HepG2 (cell line): ENCODE results near the gene BOLA3. TPM values are rescaled to one million over a fixed set of nuclear protein-coding genes. Genes with fewer than 3 reads are reported as not detected.

Source experiments
- ATAC-seq: fragments of 200-7000 bp; cut with Tn5 transposase; 3 replicates; pipeline ENCODE4 v1.9.1; 2020; ENCODE audit warnings: mild to moderate bottlenecking, moderate library complexity
- BruUV-seq: library from RNA; stranded (reverse); fragments of 400-500 nt; replicated peaks from 2 replicates; lab custom pipeline; 2021; lab: Mats Ljungman, UMichigan
- CTCF ChIA-PET: fragments of 300-600 bp; formaldehyde crosslinking; extraction: SDS; loops from one replicate; lab custom pipeline; 2021; ENCODE audit warnings: low total read pairs, inconsistent platforms, low intra/inter-chr PET ratio; lab: Yijun Ruan, JAX
- POLR2A ChIA-PET: fragments of 350-600 bp; sonication (Branson Sonifier 250); formaldehyde crosslinking; loops from one replicate; lab custom pipeline; 2020; ENCODE audit warnings: antibody characterized with exemption, inconsistent platforms; lab: Yijun Ruan, JAX
- DNase-seq: peaks from one replicate; pipeline ENCODE4 v3.0.0-alpha.2; 2015; ENCODE audit warnings: low spot score
- FAIRE-seq: peaks from 3 replicates; lab custom pipeline; 2011; peaks lifted over from hg19 to GRCh38; lab: Jason Lieb, UNC
- H2AFZ ChIP-seq: one replicate; pipeline ENCODE4 v1.6.1; 2011; ENCODE audit warnings: low read length, inconsistent platforms
- H3K27ac ChIP-seq: fragments of 300-600 bp; 3 replicates; pipeline ENCODE4 v1.8.0; 2011; ENCODE audit warnings: mixed run types, mild to moderate bottlenecking, mixed read lengths, low read length, inconsistent platforms; ENCODE audit not compliant: insufficient read depth; ENCODE audit errors: extremely low read length
- H3K27me3 ChIP-seq, 2 experiments: fragments of 200-600 bp in 1 of 2; 2 replicates in 1 of 2; 3 replicates in 1 of 2; pipeline versions ENCODE4 v1.6.0 to v1.8.0; 2011; ENCODE audit warnings: low read length in 2 of 2, mild to moderate bottlenecking in 2 of 2, moderate library complexity in 2 of 2, inconsistent platforms in 1 of 2; ENCODE audit not compliant: insufficient read depth in 2 of 2, control insufficient read depth in 1 of 2
- H3K36me3 ChIP-seq, 2 experiments: fragments of 200-600 bp in 1 of 2; replicated peaks in 1 of 2; 2 replicates in 1 of 2; 3 replicates in 1 of 2; pipeline versions ENCODE4 v1.5.1 to v1.8.0; 2011; ENCODE audit warnings: low read length in 2 of 2, inconsistent platforms in 1 of 2; ENCODE audit not compliant: insufficient read depth in 2 of 2, control insufficient read depth in 1 of 2
- H3K4me1 ChIP-seq: 2 replicates; pipeline ENCODE4 v1.5.1; 2012; ENCODE audit warnings: low read length, inconsistent platforms; ENCODE audit not compliant: insufficient read depth
- H3K4me2 ChIP-seq: 2 replicates; pipeline ENCODE4 v1.6.0; 2011; ENCODE audit warnings: low read depth, low read length, inconsistent platforms
- H3K4me3 ChIP-seq, 3 experiments: fragments of 200-600 bp in 1 of 3; sonication (generic), shearing (Covaris generic) in 1 of 3; replicated peaks in 1 of 3; 2 replicates each; pipeline ENCODE4 v1.5.1; 2011 to 2016; ENCODE audit warnings: low read length in 3 of 3, inconsistent platforms in 2 of 3, low read depth in 2 of 3, mild to moderate bottlenecking in 2 of 3, control low read depth in 1 of 3, mixed read lengths in 1 of 3; ENCODE audit not compliant: insufficient read depth in 1 of 3
- H3K79me2 ChIP-seq: one replicate; pipeline ENCODE4 v1.6.1; 2011; ENCODE audit warnings: low read length, inconsistent platforms; ENCODE audit not compliant: insufficient read depth
- H3K9ac ChIP-seq: 2 replicates; pipeline ENCODE4 v1.6.0; 2011; ENCODE audit warnings: mild to moderate bottlenecking, low read depth, low read length, inconsistent platforms; ENCODE audit not compliant: insufficient read depth
- H3K9me3 ChIP-seq: 2 replicates; pipeline ENCODE4 v1.5.1; 2012; ENCODE audit warnings: mild to moderate bottlenecking, low read length
- H4K20me1 ChIP-seq: 2 replicates; pipeline ENCODE4 v1.6.0; 2011; ENCODE audit warnings: inconsistent platforms, mild to moderate bottlenecking, low read length, moderate library complexity; ENCODE audit not compliant: insufficient read depth
- GATAD2A ChIP-seq: IDR thresholded peaks from 2 replicates; pipeline ENCODE4 v1.6.1; 2016
- HDAC1 ChIP-seq: sonication (generic); formaldehyde crosslinking; IDR thresholded peaks from 2 replicates; pipeline ENCODE4 v1.5.1; 2020; ENCODE audit warnings: mild to moderate bottlenecking, missing genetic modification reagents
- HOXA3 ChIP-seq: sonication (generic); formaldehyde crosslinking; IDR thresholded peaks from 2 replicates; pipeline ENCODE4 v1.5.0; 2020; ENCODE audit warnings: missing genetic modification reagents
- LCORL ChIP-seq, 2 experiments: fragments of 450-650 bp in 1 of 2; sonication (generic) in 1 of 2; formaldehyde crosslinking in 1 of 2; IDR thresholded peaks; 2 replicates each; pipeline versions ENCODE4 v1.5.0 to v1.6.1; 2017 to 2020; ENCODE audit warnings: antibody characterized with exemption in 1 of 2, missing genetic modification reagents in 1 of 2
- PHF21A ChIP-seq: sonication (generic); formaldehyde crosslinking; IDR thresholded peaks from 2 replicates; pipeline ENCODE4 v1.5.0; 2020; ENCODE audit warnings: mild to moderate bottlenecking, missing genetic modification reagents
- TAF1 ChIP-seq: sonication (generic); formaldehyde crosslinking; IDR thresholded peaks from 2 replicates; pipeline ENCODE4 v1.4.0; 2020; ENCODE audit warnings: missing genetic modification reagents
- TGIF2 ChIP-seq: IDR thresholded peaks from 2 replicates; pipeline ENCODE4 v1.6.1; 2016; ENCODE audit warnings: control low read depth, missing compliant biosample characterization
- ZNF317 ChIP-seq: sonication (generic); formaldehyde crosslinking; IDR thresholded peaks from 2 replicates; pipeline ENCODE4 v1.5.0; 2020; ENCODE audit warnings: mild to moderate bottlenecking, missing genetic modification reagents
- ZNF337 ChIP-seq: sonication (generic); formaldehyde crosslinking; IDR thresholded peaks from 2 replicates; pipeline ENCODE4 v1.5.1; 2020; ENCODE audit warnings: missing genetic modification reagents, low read depth, mild to moderate bottlenecking, borderline replicate concordance
- ZNF549 ChIP-seq: sonication (generic); formaldehyde crosslinking; IDR thresholded peaks from 2 replicates; pipeline ENCODE4 v1.5.0; 2020; ENCODE audit warnings: missing genetic modification reagents
- ZNF644 ChIP-seq: IDR thresholded peaks from 2 replicates; pipeline ENCODE4 v1.6.1; 2016; ENCODE audit warnings: low read depth
- ZNF782 ChIP-seq: sonication (generic); formaldehyde crosslinking; IDR thresholded peaks from 2 replicates; pipeline ENCODE4 v1.4.0; 2020; ENCODE audit warnings: missing genetic modification reagents, mild to moderate bottlenecking, borderline replicate concordance
- WGBS: methylation state at CpG from one replicate; pipeline ENCODE4 v1.1.6; 2017; ENCODE audit warnings: low lambda C conversion rate; 5-methylcytosine and 5-hydroxymethylcytosine counted together
- in situ Hi-C: cut with HindIII; loops from 2 replicates; pipeline ENCODE4 v1.10.0; 2017; ENCODE audit warnings: low pct_unique_long_range_greater_than_20kb; ENCODE audit not compliant: extremely low pct_ligation_motif_present
- intact Hi-C: fragments of 100-400 bp; cut with micrococcal nuclease; formaldehyde crosslinking; loops from one replicate; pipeline ENCODE4 v1.10.0; 2022; ENCODE audit not compliant: unreplicated experiment
- polyA plus RNA-seq, 8 experiments: library from polyadenylated mRNA; depleted of rRNA in 3 of 8; stranded (reverse) in 7 of 8; unstranded in 1 of 8; fragments of >200 nt; fragmentation: Illumina TruSeq in 4 of 8; extraction: Trizol in 4 of 8; gene quantifications; 2 replicates each; pipeline versions ENCODE4 v1.2.1 to v1.2.3, GENCODE V29; 2011 to 2016; ENCODE audit warnings: low read depth in 4 of 8, missing spikeins in 1 of 8, mixed read lengths in 1 of 8; ENCODE audit not compliant: insufficient read depth in 1 of 8
- total RNA-seq, 5 experiments: library from RNA; depleted of rRNA; stranded (reverse); fragments of >200 nt; fragmentation: Illumina TruSeq; extraction: Trizol; gene quantifications; 2 replicates each; pipeline ENCODE4 v1.2.3, GENCODE V29; 2016; ENCODE audit warnings: low read depth in 1 of 5
- TF ChIP-seq, protein P1 (sequence below), 2 experiments: fragments of 450-650 bp in 1 of 2; sonication (generic) in 1 of 2; formaldehyde crosslinking; IDR thresholded peaks; 2 replicates each; pipeline versions ENCODE4 v1.5.0 to v1.8.0; 2020 to 2022; ENCODE audit warnings: mild to moderate bottlenecking in 1 of 2, missing genetic modification reagents in 1 of 2
- TF ChIP-seq, protein P2 (sequence below): sonication (generic); formaldehyde crosslinking; IDR thresholded peaks from 2 replicates; pipeline ENCODE4 v1.5.0; 2020; ENCODE audit warnings: mild to moderate bottlenecking, missing genetic modification reagents

Gene BOLA3
- total and polyA plus RNA-seq, 2 of the 13 experiments (the other 11 are each of a cell fraction or from before 2014, with no cell fraction given) = 89.7 to 170 TPM

DNA sequence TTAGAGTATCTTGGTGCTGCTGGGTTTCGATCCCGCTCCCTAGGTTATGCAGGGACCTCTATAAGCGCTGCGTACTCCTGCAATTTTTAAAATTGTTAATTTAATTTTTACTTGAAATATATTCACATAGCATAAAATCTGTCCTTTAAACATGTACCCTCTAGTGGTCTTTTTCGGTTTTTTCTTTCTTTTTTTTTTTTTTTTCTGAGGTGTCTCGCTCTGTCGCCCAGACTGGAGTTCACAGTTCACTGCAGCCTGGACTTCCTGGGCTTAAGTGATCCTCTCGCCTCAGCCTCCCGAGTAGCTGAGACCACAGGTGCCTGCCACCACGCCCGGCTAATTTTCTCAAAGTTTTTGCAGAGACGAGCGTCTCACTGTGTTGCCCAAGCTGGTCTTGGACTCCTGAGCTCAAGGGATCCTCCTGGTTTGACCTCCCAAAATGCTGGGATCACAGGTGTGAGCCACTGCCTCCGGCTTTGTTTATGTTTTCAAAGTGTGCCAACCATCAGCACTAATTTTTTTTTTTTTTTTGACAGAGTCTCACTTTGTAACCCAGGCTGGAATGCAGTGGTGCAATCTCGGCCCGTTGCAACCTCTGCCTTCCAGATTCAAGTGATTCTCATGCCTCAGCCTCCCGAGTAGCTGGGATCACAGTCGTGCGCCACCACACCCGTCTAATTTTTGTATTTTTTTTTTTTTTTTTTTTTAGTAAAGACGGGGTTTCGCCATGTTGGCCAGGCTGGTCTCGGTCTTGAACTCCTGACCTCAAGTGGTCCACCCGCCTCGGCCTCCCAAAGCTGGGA is 31.6 kb upstream of the BOLA3 start (continued):
- TF ChIP-seq, protein P1, sequence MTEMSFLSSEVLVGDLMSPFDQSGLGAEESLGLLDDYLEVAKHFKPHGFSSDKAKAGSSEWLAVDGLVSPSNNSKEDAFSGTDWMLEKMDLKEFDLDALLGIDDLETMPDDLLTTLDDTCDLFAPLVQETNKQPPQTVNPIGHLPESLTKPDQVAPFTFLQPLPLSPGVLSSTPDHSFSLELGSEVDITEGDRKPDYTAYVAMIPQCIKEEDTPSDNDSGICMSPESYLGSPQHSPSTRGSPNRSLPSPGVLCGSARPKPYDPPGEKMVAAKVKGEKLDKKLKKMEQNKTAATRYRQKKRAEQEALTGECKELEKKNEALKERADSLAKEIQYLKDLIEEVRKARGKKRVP (CRISPR knock-in tag; IDR thresholded peaks at IDR 0.05) = peak in 1 of 2 experiments; percentile 8; a peak in 1 of 4 replicates
- TF ChIP-seq TGIF2 (0 out of 2 replicates have a peak, but pooled peaks have one; percentile 25), ZNF317 (CRISPR knock-in tag) (0 out of 2 replicates have a peak, but pooled peaks have one; percentile 51), PHF21A (CRISPR knock-in tag) (no peak; the same call in 1 of the 2 replicates), ZNF337 (CRISPR knock-in tag) (0 out of 2 replicates have a peak, but pooled peaks have one; percentile 56), HOXA3 (CRISPR knock-in tag) (no peak; the same call in none of the 2 replicates), ZNF644 (CRISPR knock-in tag) (0 out of 2 replicates have a peak, but pooled peaks have one; percentile 0), HDAC1 (CRISPR knock-in tag) (peak; percentile 5; the same call in 1 of the 2 replicates)

DNA sequence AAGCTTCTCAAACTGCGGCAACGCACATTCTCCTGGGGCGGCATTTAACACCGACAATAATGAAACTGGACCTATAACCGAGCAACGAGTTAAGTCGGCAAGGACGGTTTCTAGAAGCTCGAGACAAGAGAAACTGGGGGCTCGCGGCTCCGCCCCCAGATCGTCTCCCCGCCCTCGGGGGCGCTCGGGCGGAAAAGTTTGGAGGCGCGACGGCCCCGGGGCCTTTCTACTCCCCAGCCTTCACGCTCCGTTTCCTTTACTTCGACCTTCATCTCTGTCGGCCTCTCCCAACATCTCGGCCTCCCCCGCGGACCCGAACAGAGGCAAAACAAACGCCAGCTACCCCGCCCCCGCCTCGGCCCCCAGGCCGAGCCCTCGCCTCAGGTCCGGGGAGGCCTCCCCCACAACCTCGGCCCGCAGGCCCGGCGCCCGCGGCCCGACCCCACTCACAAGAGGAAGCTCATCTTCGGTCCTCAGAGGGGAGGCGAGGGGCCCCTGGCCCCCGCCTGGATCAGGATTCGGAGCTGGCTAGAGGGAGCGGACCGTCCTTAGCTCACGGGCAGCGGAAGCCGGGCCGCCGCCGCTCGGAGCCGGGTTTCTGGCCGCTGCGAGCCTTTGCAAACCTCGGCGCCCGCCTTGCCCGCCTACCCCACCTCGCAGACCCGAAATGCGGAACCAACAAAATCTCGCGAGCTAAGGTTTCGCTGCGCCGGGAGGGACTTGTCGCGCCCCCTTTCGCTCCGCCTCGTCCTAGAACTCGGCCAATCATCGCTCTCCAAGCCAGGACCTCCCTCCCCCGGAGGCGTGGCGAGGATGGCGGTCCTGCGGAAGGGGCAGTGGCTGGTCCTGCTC is 30.7 kb upstream of the BOLA3 start, which contains the start of gene MOB1A:
Gene MOB1A, minus strand, starts transcription at position 669 of the 852 bp plus-strand sequence. Its CDS starts 205 bp downstream, at position 464.
- CTCF ChIA-PET = no interaction called here
- Histone ChIP-seq H3K9me3 (no peaks in the 10 kb centered on the region), H3K27ac (peak within 1 kb of the TSS; percentile 96), H3K27me3 (no peaks in the 10 kb centered on the region; a peak in 1 of 5 replicates), H3K79me2 (peaks cover 44% of the 10 kb centered on the region), H3K4me1 (peaks cover 43% of the 10 kb centered on the region), H2AFZ (peak within 1 kb of the TSS; percentile 61), H4K20me1 (peaks cover 34% of the 10 kb centered on the region), H3K4me3 (peak within 1 kb of the TSS; percentile 66 to 91 (median 82)), H3K9ac (peak within 1 kb of the TSS; percentile 94), H3K4me2 (peak within 1 kb of the TSS; percentile 88), H3K36me3 (peaks cover 0 to 1% of the 10 kb centered on the region in 2 experiments; a peak in 1 of 5 replicates)
- DNase-seq (peak; percentile 98), FAIRE-seq (peak; percentile 96), ATAC-seq (peak; percentile 98)
- POLR2A ChIA-PET = interaction anchor here (0.7 to 2.5 kb wide), 31 partner anchors 9 to 441 kb away, joined by 3 to 53 read pairs (median 5); partner anchors contain the start of genes BOLA3, DGUOK, HTRA2 and MTHFD2
- in situ Hi-C loops (no loop called here), intact Hi-C loops (loop anchor here (2.0 kb wide), 1 partner anchor 20 kb away; the partner anchor contains the start of gene MTHFD2)
- WGBS = 1% methylated on average over 41 of the region's 84 CpGs
- no TSS peak for BruUV-seq
- TF ChIP-seq, protein P2, sequence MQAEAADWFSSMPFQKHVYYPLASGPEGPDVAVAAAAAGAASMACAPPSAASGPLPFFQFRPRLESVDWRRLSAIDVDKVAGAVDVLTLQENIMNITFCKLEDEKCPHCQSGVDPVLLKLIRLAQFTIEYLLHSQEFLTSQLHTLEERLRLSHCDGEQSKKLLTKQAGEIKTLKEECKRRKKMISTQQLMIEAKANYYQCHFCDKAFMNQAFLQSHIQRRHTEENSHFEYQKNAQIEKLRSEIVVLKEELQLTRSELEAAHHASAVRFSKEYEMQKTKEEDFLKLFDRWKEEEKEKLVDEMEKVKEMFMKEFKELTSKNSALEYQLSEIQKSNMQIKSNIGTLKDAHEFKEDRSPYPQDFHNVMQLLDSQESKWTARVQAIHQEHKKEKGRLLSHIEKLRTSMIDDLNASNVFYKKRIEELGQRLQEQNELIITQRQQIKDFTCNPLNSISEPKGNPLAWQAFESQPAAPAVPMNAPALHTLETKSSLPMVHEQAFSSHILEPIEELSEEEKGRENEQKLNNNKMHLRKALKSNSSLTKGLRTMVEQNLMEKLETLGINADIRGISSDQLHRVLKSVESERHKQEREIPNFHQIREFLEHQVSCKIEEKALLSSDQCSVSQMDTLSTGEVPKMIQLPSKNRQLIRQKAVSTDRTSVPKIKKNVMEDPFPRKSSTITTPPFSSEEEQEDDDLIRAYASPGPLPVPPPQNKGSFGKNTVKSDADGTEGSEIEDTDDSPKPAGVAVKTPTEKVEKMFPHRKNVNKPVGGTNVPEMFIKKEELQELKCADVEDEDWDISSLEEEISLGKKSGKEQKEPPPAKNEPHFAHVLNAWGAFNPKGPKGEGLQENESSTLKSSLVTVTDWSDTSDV (CRISPR knock-in tag) = peak; percentile 84; the same call in 1 of the 2 replicates
- TF ChIP-seq LCORL (IDR thresholded peaks at IDR 0.05) (no peak), LCORL (CRISPR knock-in tag; IDR thresholded peaks at IDR 0.05) (peak; percentile 37), ZNF782 (CRISPR knock-in tag) (peak; percentile 70), ZNF549 (no peak), GATAD2A (CRISPR knock-in tag) (peak; percentile 13; the same call in 1 of the 2 replicates), TAF1 (CRISPR knock-in tag) (peak; percentile 92), TGIF2 (peak; percentile 61; the same call in 1 of the 2 replicates)
